ENCODE results near the gene PRSS3. TPM values are rescaled to one million over a fixed set of nuclear protein-coding genes. Genes with fewer than 3 reads are reported as not detected.
"Not testable (repeated sequence)": the region's sequence is repeated elsewhere in the genome, so short reads cannot be mapped to it uniquely, and the experiment has no call there.

Gene PRSS3
- total RNA-seq, 1 donor from 2014 or later: 0.59 TPM

DNA sequence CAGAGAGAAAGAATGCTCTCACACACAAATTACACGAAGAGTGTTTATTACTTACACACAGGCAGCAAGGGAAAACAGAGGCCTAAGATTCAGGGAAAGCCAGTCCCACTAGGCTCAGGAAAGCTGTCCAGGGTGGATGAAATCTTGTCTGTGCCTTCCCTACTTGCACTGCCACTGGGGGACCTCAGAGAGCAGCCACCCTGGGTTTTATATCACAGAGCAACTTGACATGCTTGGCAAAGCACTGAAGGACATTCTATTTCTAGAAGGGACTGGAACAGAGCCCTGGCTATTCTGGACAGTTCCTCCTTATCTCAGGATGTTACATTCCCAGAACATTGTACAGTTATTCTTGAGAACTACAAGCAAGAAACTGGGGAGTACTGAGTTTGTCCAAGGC is 7.5 kb upstream of the PRSS3 start:
- Mint-ChIP-seq H3K4me3 (ENCODE audit: unreplicated experiment) (no peak overlapping the region), H3K9me3 (ENCODE audit: unreplicated experiment) (no peaks in the 10 kb centered on the region), H3K27me3 (ENCODE audit: unreplicated experiment) (peaks cover 4% of the 10 kb centered on the region), H3K27ac (ENCODE audit: unreplicated experiment) (no peak overlapping the region), H3K36me3 (ENCODE audit: low read depth, unreplicated experiment) (no peaks in the 10 kb centered on the region), H3K4me1 (ENCODE audit: unreplicated experiment) (no peaks in the 10 kb centered on the region)
- TF ChIP-seq, protein P1, sequence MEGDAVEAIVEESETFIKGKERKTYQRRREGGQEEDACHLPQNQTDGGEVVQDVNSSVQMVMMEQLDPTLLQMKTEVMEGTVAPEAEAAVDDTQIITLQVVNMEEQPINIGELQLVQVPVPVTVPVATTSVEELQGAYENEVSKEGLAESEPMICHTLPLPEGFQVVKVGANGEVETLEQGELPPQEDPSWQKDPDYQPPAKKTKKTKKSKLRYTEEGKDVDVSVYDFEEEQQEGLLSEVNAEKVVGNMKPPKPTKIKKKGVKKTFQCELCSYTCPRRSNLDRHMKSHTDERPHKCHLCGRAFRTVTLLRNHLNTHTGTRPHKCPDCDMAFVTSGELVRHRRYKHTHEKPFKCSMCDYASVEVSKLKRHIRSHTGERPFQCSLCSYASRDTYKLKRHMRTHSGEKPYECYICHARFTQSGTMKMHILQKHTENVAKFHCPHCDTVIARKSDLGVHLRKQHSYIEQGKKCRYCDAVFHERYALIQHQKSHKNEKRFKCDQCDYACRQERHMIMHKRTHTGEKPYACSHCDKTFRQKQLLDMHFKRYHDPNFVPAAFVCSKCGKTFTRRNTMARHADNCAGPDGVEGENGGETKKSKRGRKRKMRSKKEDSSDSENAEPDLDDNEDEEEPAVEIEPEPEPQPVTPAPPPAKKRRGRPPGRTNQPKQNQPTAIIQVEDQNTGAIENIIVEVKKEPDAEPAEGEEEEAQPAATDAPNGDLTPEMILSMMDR (IDR thresholded peaks at IDR 0.05; ENCODE audit: unreplicated experiment): no peak
- DNase-seq (ENCODE audit: low spot score): no peak

DNA sequence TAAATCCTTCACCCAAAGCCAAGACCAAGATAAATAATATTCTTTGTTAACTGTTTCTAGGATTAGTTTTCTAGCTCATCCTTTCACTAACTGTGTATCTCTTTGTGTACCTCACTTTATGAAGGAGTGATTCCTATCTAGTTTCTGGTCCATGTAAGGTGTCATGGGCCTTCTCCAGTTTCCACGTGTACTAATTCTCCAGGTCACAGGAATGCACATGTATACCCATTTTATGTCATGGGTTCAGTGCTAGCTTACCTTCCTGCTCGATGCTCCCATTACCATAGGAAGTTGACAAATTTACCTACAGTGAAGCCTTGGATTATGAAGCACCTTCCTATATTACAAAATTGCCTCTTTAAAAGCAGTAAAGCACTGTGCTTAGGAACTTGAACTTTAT is 5.9 kb upstream of the PRSS3 start:
- H3K27ac Mint-ChIP-seq (ENCODE audit: unreplicated experiment); H3K4me3 Mint-ChIP-seq (ENCODE audit: unreplicated experiment); DNase-seq (ENCODE audit: low spot score); H3K9me3 Mint-ChIP-seq (ENCODE audit: unreplicated experiment); H3K36me3 Mint-ChIP-seq (ENCODE audit: low read depth, unreplicated experiment); H3K4me1 Mint-ChIP-seq (ENCODE audit: unreplicated experiment); H3K27me3 Mint-ChIP-seq (ENCODE audit: unreplicated experiment): not testable (repeated sequence)

DNA sequence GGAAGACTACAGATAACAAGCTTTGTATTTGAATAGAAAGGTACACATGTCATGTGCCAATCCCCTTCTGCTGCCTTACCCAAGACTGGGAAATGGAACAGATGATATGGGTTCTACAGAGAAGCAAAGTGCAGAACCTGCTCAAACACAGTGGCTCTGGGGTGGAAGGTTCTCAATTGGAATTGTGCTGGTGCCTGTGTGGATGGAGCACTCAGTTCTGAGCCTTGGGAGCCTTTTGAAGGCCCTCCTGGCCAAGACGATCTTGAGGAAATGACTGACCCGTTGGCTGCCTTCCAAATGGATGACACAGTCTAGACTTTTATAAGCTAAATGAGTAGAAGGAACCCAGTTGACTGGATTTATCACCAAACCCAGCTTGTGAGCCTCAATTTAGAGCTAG is 4.2 kb upstream of the PRSS3 start:
- no peak for DNase-seq (ENCODE audit: low spot score)
- H3K27me3 Mint-ChIP-seq (ENCODE audit: unreplicated experiment): peaks cover 3% of the 10 kb centered on the region
- no peaks in the 10 kb centered on the region for H3K9me3 Mint-ChIP-seq (ENCODE audit: unreplicated experiment)
- TF ChIP-seq, protein P1 (IDR thresholded peaks at IDR 0.05; ENCODE audit: unreplicated experiment): no peak
- no peaks in the 10 kb centered on the region for H3K36me3 Mint-ChIP-seq (ENCODE audit: low read depth, unreplicated experiment)
- no peak overlapping the region for H3K27ac Mint-ChIP-seq (ENCODE audit: unreplicated experiment)
- no peaks in the 10 kb centered on the region for H3K4me1 Mint-ChIP-seq (ENCODE audit: unreplicated experiment)
- H3K4me3 Mint-ChIP-seq (ENCODE audit: unreplicated experiment): no peak overlapping the region

DNA sequence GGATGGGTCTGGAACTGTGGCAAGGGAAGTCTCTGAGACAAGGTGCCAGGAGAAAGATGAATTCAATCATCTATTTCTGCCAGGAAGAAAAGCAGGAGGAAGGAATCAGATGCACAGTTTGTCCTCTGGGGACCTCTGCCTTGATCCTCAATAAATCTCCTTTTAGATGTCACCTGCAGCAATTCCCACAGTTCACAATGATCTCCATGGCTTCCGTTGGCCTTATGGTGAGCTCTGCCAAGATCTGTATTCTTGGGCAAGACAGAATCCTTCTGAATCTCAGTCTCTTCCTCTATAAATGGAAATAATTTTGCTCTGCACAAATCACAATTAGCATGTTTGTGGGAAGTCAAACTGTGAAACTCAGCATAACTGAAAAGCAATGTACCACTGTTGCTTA is 1.9 kb upstream of the PRSS3 start:
- not testable (repeated sequence) for DNase-seq (ENCODE audit: low spot score); H3K4me3 Mint-ChIP-seq (ENCODE audit: unreplicated experiment); H3K27ac Mint-ChIP-seq (ENCODE audit: unreplicated experiment); H3K9me3 Mint-ChIP-seq (ENCODE audit: unreplicated experiment); H3K36me3 Mint-ChIP-seq (ENCODE audit: low read depth, unreplicated experiment); H3K27me3 Mint-ChIP-seq (ENCODE audit: unreplicated experiment); H3K4me1 Mint-ChIP-seq (ENCODE audit: unreplicated experiment)

DNA sequence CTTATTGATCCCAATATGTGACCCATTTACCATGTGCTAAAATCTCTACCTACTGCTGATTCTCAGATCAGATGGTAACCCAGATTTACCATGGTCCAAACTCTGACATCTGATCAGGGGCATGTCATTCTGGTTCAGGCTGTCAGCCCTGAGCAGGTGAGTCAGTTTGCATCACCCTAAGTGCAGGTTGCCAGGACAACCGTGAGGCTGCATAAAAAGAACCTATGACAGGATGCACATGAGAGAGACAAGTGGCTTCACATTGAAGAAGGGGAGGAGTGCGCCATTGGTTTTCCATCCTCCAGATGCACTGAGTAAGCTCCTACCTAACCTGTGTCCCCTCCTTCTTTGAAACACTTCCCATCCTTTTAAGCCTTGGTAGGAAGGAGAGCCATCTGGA is 801 bp upstream of the PRSS3 start:
- H3K4me1 Mint-ChIP-seq (ENCODE audit: unreplicated experiment): no peaks in the 10 kb centered on the region
- peaks cover 6% of the 10 kb centered on the region for H3K9me3 Mint-ChIP-seq (ENCODE audit: unreplicated experiment)
- TF ChIP-seq, protein P1 (IDR thresholded peaks at IDR 0.05; ENCODE audit: unreplicated experiment): no peak
- no peak overlapping the region for H3K27ac Mint-ChIP-seq (ENCODE audit: unreplicated experiment)
- DNase-seq (ENCODE audit: low spot score): no peak
- H3K36me3 Mint-ChIP-seq (ENCODE audit: low read depth, unreplicated experiment): peaks cover 8% of the 10 kb centered on the region
- H3K27me3 Mint-ChIP-seq (ENCODE audit: unreplicated experiment): peaks cover 10% of the 10 kb centered on the region
- no peak overlapping the region for H3K4me3 Mint-ChIP-seq (ENCODE audit: unreplicated experiment)

DNA sequence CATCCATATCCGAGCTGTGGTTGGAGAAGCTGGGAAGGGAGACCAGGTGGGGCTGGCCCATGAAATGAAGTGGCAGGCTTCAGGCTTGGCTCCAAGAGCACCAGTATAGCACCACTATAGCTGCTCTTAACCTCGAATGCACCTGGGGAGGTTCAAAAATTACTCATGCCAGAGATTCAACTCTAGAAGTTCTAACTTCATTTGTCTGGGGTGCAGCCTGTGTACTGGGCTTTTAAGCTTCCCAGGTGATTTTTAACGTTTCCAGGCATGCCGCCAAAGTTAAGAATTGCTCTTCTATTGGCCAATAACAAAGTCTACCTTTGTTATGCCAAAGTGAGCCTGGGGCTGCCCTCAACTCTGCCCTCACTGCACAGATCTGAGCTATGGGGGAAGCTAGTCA is 458 bp downstream of the PRSS3 start:
- H3K4me3 Mint-ChIP-seq (ENCODE audit: unreplicated experiment): no peak overlapping the region
- peaks cover 10% of the 10 kb centered on the region for H3K27me3 Mint-ChIP-seq (ENCODE audit: unreplicated experiment)
- peaks cover 8% of the 10 kb centered on the region for H3K36me3 Mint-ChIP-seq (ENCODE audit: low read depth, unreplicated experiment)
- no peak overlapping the region for H3K27ac Mint-ChIP-seq (ENCODE audit: unreplicated experiment)
- no peak for DNase-seq (ENCODE audit: low spot score)
- H3K4me1 Mint-ChIP-seq (ENCODE audit: unreplicated experiment): no peaks in the 10 kb centered on the region
- peaks cover 6% of the 10 kb centered on the region for H3K9me3 Mint-ChIP-seq (ENCODE audit: unreplicated experiment)
- TF ChIP-seq, protein P1 (IDR thresholded peaks at IDR 0.05; ENCODE audit: unreplicated experiment): no peak

DNA sequence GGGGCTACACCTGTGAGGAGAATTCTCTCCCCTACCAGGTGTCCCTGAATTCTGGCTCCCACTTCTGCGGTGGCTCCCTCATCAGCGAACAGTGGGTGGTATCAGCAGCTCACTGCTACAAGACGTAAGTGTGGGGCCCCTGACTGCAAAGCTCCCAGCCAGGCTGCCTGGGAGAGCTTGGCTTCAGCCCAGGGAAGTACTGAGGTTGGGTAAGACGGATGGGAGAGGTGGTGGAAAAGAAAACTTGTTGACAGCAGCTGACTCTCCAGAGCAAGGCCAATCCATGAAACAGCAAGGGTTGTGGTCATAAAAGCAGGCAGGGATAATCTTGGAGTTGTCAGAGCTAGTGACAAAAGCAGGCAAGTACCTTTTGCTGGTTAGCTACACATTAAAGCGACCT is 1.3 kb downstream of the PRSS3 start:
- peaks cover 10% of the 10 kb centered on the region for H3K27me3 Mint-ChIP-seq (ENCODE audit: unreplicated experiment)
- not testable (repeated sequence) for DNase-seq (ENCODE audit: low spot score); H3K27ac Mint-ChIP-seq (ENCODE audit: unreplicated experiment); H3K36me3 Mint-ChIP-seq (ENCODE audit: low read depth, unreplicated experiment); H3K4me3 Mint-ChIP-seq (ENCODE audit: unreplicated experiment); H3K4me1 Mint-ChIP-seq (ENCODE audit: unreplicated experiment); H3K9me3 Mint-ChIP-seq (ENCODE audit: unreplicated experiment)
